ENCODE measurements around the gene ARMH4. TPM values are rescaled to one million over a fixed set of nuclear protein-coding genes. Genes with fewer than 3 reads are reported as not detected.

ARMH4 gene
- total RNA-seq, 4 donors from 2014 or later, result 2.8 to 4.7 (median 3.7) TPM

DNA sequence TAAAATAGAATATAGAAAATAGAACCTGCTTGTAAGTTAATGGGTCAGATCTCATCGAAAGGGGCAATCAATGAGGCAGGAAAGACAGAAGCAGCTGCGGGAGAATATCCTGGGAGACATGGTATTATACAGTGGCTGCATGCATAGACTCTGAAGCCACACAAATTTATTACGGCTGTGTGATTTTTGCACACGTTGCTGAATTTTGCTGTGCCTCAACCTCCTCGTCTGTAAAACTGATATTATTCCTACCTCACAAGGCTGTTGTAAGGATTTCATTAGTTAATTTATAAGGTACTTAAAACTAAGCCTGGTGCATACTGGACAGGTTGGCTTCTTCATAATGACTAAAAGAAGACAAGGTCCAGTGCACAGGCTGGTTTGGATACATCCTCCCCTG, 52.3 kb downstream of the ARMH4 start:
- WGBS, result 92% methylated on average over 5 of the region's 5 CpGs
- Histone ChIP-seq H3K27me3 (no peaks in the 10 kb centered on the region), H3K4me1 (no peaks in the 10 kb centered on the region), H3K27ac (no peak overlapping the region), H3K4me3 (no peak overlapping the region), H3K9me3 (no peaks in the 10 kb centered on the region), H3K36me3 (no peaks in the 10 kb centered on the region)
- TF ChIP-seq POLR2AphosphoS5 (IDR thresholded peaks at IDR 0.05) (no peak), POLR2A (IDR thresholded peaks at IDR 0.05) (no peak), EP300 (IDR thresholded peaks at IDR 0.05) (no peak)
- TF ChIP-seq, protein P1, sequence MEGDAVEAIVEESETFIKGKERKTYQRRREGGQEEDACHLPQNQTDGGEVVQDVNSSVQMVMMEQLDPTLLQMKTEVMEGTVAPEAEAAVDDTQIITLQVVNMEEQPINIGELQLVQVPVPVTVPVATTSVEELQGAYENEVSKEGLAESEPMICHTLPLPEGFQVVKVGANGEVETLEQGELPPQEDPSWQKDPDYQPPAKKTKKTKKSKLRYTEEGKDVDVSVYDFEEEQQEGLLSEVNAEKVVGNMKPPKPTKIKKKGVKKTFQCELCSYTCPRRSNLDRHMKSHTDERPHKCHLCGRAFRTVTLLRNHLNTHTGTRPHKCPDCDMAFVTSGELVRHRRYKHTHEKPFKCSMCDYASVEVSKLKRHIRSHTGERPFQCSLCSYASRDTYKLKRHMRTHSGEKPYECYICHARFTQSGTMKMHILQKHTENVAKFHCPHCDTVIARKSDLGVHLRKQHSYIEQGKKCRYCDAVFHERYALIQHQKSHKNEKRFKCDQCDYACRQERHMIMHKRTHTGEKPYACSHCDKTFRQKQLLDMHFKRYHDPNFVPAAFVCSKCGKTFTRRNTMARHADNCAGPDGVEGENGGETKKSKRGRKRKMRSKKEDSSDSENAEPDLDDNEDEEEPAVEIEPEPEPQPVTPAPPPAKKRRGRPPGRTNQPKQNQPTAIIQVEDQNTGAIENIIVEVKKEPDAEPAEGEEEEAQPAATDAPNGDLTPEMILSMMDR (IDR thresholded peaks at IDR 0.05), result no peak
- no peak for DNase-seq (ENCODE audit: low spot score in 2 of 2)

DNA sequence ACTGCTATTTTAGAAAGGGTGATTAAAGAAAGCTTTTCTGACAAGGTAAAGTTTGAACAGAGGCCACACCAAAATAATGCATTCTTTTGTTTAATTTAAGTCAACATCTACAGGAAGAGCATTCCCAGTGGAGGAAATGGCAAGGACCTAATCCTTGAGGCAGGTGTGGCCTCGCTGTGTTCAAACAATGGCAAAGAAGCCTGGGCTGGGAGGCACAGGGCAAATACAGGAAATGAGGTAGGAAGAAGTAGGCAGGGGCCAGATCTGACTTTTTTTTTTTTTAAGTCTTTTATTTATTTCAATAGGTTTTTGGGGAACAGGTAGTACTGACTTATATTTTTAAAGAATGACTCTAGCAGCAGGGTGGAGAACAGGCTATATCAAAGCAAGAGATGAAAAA, 53.5 kb downstream of the ARMH4 start:
- no peaks in the 10 kb centered on the region for H3K4me1 ChIP-seq

DNA sequence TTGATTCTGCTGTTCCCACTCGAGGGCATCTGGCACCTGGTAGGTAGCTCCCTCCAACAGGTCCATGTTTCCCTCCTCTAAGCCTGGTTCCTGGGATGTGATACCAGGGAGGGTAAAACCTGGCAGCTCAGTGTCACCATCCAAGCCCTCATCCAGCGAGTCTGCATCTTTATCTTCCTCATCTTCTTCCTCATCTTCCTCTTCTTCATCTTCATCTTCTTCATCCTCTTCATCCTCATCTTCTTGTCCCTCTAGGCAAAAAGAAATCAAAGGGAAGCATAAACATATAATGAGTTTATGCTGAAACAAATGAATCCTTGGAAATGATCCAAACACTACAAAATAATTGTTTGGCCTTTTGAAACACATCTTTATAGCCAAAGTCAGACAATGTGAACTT, 55.3 kb downstream of the ARMH4 start:
- Histone ChIP-seq H3K4me3 (no peak overlapping the region), H3K36me3 (no peaks in the 10 kb centered on the region), H3K9me3 (no peaks in the 10 kb centered on the region), H3K27me3 (no peaks in the 10 kb centered on the region), H3K27ac (no peak overlapping the region), H3K4me1 (no peaks in the 10 kb centered on the region)
- DNase-seq (ENCODE audit: low spot score in 2 of 2), result no peak
- WGBS, result 74% methylated on average over 2 of the region's 2 CpGs
- TF ChIP-seq, protein P1 (IDR thresholded peaks at IDR 0.05), result no peak
- no peak for TF ChIP-seq POLR2A (IDR thresholded peaks at IDR 0.05)
- TF ChIP-seq POLR2AphosphoS5 (IDR thresholded peaks at IDR 0.05), result no peak
- no peak for TF ChIP-seq EP300 (IDR thresholded peaks at IDR 0.05)

More for the DNA sequence above, 53.5 kb downstream of the ARMH4 start:
- H3K4me3 ChIP-seq, result no peak overlapping the region
- TF ChIP-seq, protein P1 (IDR thresholded peaks at IDR 0.05), result no peak
- TF ChIP-seq POLR2A (IDR thresholded peaks at IDR 0.05) (no peak), EP300 (IDR thresholded peaks at IDR 0.05) (no peak), POLR2AphosphoS5 (IDR thresholded peaks at IDR 0.05) (no peak)
- H3K27ac ChIP-seq, result no peak overlapping the region
- DNase-seq (ENCODE audit: low spot score in 2 of 2), result no peak
- H3K36me3 ChIP-seq, result no peaks in the 10 kb centered on the region
- no peaks in the 10 kb centered on the region for H3K9me3 ChIP-seq
- H3K27me3 ChIP-seq, result no peaks in the 10 kb centered on the region
- WGBS, result 70% methylated on average over 1 of the region's 1 CpG

DNA sequence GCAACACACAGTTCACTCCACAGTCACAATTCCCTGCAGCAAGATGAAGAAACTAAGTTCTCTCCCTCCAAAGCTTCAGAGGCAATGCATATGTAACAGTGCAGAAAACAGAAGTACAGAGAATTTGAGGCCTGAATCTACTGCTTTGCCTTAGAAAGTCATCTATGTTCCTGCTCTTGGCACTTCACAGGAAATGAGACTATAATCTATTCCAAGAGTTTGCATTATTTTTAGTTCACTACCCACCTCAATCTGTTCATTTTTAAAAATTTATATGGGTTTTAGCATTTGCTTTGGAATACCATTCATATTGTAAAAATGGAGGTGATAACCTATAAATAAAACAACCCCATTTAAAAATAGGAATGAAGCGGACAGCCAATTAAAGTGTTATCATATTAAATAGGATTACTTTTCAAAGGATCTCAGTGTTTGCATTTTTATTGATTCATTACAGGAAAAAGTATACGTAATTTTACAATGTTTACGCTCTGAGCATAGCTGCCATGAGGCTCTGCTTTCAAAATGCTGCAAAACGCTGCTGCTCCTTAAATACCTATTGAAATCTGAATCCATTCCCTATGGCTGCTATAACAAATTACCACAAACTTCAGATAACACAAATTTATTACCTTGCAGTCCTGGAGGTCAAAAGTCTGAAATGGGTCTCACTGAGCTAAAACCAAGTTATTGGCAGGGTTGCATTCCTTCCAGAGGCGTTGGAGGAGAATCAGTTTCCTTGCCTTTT, 60.0 kb downstream of the ARMH4 start:
- Histone ChIP-seq H3K4me3 (no peak overlapping the region), H3K9me3 (no peaks in the 10 kb centered on the region), H3K27ac (no peak overlapping the region), H3K4me1 (no peaks in the 10 kb centered on the region), H3K36me3 (no peaks in the 10 kb centered on the region), H3K27me3 (no peaks in the 10 kb centered on the region)
- WGBS, result 85% methylated on average over 5 of the region's 5 CpGs
- TF ChIP-seq POLR2A (IDR thresholded peaks at IDR 0.05), result no peak
- TF ChIP-seq, protein P1 (IDR thresholded peaks at IDR 0.05), result no peak
- DNase-seq (ENCODE audit: low spot score in 2 of 2), result no peak

DNA sequence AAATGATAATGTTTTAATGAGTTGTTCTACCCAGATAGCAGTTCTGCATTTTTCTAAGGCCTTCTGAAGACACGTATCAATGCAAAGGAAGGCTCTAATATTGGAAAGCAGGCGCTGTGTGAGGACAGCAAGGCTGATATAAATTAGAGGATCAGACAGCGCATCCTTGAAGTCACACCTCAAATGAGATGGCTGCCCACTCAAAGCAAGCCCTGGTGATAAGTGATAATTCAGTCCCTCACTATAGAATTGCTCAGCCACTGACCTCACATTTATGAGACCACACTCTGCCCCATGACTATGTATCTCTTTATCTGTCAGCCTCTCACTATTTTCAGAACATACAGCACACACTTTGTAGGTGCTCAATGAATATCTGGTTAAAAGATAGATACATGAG, 62.4 kb downstream of the ARMH4 start:
- Histone ChIP-seq H3K9me3 (no peaks in the 10 kb centered on the region), H3K36me3 (no peaks in the 10 kb centered on the region), H3K27me3 (no peaks in the 10 kb centered on the region), H3K4me3 (no peak overlapping the region), H3K4me1 (no peaks in the 10 kb centered on the region), H3K27ac (no peak overlapping the region)
- WGBS, result 94% methylated on average over 3 of the region's 3 CpGs
- TF ChIP-seq EP300 (IDR thresholded peaks at IDR 0.05) (no peak), POLR2A (IDR thresholded peaks at IDR 0.05) (no peak), POLR2AphosphoS5 (IDR thresholded peaks at IDR 0.05) (no peak)
- TF ChIP-seq, protein P1 (IDR thresholded peaks at IDR 0.05), result no peak
- no peak for DNase-seq (ENCODE audit: low spot score in 2 of 2)

All from suprapubic skin (tissue), 4 donors.